Esophagus (tissue), 2 donors: ENCODE results near the gene EFCAB10. TPM values are rescaled to one million over a fixed set of nuclear protein-coding genes. Genes with fewer than 3 reads are reported as not detected.
"Not testable (repeated sequence)": the region's sequence is repeated elsewhere in the genome, so short reads cannot be mapped to it uniquely, and the experiment has no call there.

ENCODE experiments used
- H3K27ac ChIP-seq, 2 donors: one replicate each; pipeline ENCODE4 v1.5.1; 2013; ENCODE audit warnings: low read depth in 2 of 2, mild to moderate bottlenecking in 2 of 2, inconsistent platforms in 1 of 2, low read length in 1 of 2, moderate library complexity in 1 of 2
- H3K27me3 ChIP-seq, 2 donors: one replicate each; pipeline ENCODE4 v1.6.1; 2013; ENCODE audit warnings: low read length in 2 of 2, control low read depth in 1 of 2, mild to moderate bottlenecking in 1 of 2; ENCODE audit not compliant: insufficient read depth in 2 of 2, control insufficient read depth in 1 of 2
- H3K36me3 ChIP-seq, 2 donors: one replicate each; pipeline ENCODE4 v1.6.1; 2013; ENCODE audit warnings: low read length in 1 of 2; ENCODE audit not compliant: control insufficient read depth in 2 of 2, insufficient read depth in 2 of 2
- H3K4me1 ChIP-seq, 2 donors: one replicate each; pipeline ENCODE4 v1.6.1; 2013; ENCODE audit warnings: low read length in 1 of 2; ENCODE audit not compliant: control insufficient read depth in 2 of 2, insufficient read depth in 2 of 2
- H3K4me3 ChIP-seq, 2 donors: one replicate each; pipeline ENCODE4 v1.5.1; 2013; ENCODE audit warnings: low read length in 2 of 2, mild to moderate bottlenecking in 2 of 2, low read depth in 1 of 2, moderate library complexity in 1 of 2
- H3K9me3 ChIP-seq, 2 donors: one replicate each; pipeline ENCODE4 v1.6.1; 2013; ENCODE audit warnings: mild to moderate bottlenecking in 2 of 2, low read depth in 1 of 2, low read length in 1 of 2, moderate library complexity in 1 of 2; ENCODE audit not compliant: control insufficient read depth in 2 of 2, insufficient read depth in 1 of 2
- WGBS, 2 donors: extraction: QIAGEN DNeasy Blood & Tissue Kit; methylation state at CpG; one replicate each; pipeline ENCODE4 v1.1.7; 2013; 5-methylcytosine and 5-hydroxymethylcytosine counted together
- polyA plus RNA-seq, 2 donors: library from polyadenylated mRNA; stranded (reverse); fragments of 200-250 nt; gene quantifications; one replicate each; pipeline ENCODE4 v1.2.3, GENCODE V29; 2013
- donor health status: healthy with polysubstance abuse.
- donor health status: Bipolar disorder and iron deficiency.

EFCAB10 gene
- polyA plus RNA-seq, 2 donors, result 0.02 TPM; not detected in 1

GRCh38 chr7:105521717-105522463 lies 59.4 kb downstream of the EFCAB10 start, which contains the start of gene PUS7:
Gene PUS7, minus strand, starts transcription at chr7:105522271. Its CDS starts 13,759 bp downstream, at chr7:105508512.
- H3K27me3 ChIP-seq, result no peaks in the 10 kb centered on the region
- peak within 1 kb of the TSS; percentile 89 to 97 for H3K27ac ChIP-seq
- no peaks in the 10 kb centered on the region for H3K36me3 ChIP-seq
- H3K9me3 ChIP-seq, result no peaks in the 10 kb centered on the region
- H3K4me1 ChIP-seq, result peaks cover 0 to 2% of the 10 kb centered on the region in 2 donors
- H3K4me3 ChIP-seq, result peak within 1 kb of the TSS; percentile 80 to 87
- 0 to 1% methylated on average over 68 to 96 of the region's 96 CpGs for WGBS, 2 donors

GRCh38 chr7:105521027-105521716 lies 60.1 kb downstream of the EFCAB10 start:
- 5 to 15% methylated on average over 23 to 25 of the region's 25 CpGs for WGBS, 2 donors
- Histone ChIP-seq H3K9me3 (no peaks in the 10 kb centered on the region), H3K4me3 (peak overlapping the region; percentile 80 to 87), H3K27me3 (no peaks in the 10 kb centered on the region), H3K36me3 (no peaks in the 10 kb centered on the region), H3K4me1 (peaks cover 0 to 2% of the 10 kb centered on the region in 2 donors), H3K27ac (peak overlapping the region; percentile 87 to 97)

- 92 to 95% methylated on average over 7 of the region's 7 CpGs for WGBS, 2 donors
- H3K9me3 ChIP-seq, H3K4me3 ChIP-seq, H3K36me3 ChIP-seq, H3K27me3 ChIP-seq, H3K27ac ChIP-seq, H3K4me1 ChIP-seq: not testable (repeated sequence)
Measured at GRCh38 chr7:105520620-105521019, 60.7 kb downstream of the EFCAB10 start.

GRCh38 chr7:105519353-105519752 lies 61.9 kb downstream of the EFCAB10 start:
- no peak overlapping the region for H3K4me3 ChIP-seq
- H3K9me3 ChIP-seq, result no peaks in the 10 kb centered on the region
- H3K27ac ChIP-seq, result no peak overlapping the region
- no peaks in the 10 kb centered on the region for H3K36me3 ChIP-seq
- no peaks in the 10 kb centered on the region for H3K27me3 ChIP-seq
- 90 to 93% methylated on average over 6 of the region's 6 CpGs for WGBS, 2 donors
- peaks cover 0 to 2% of the 10 kb centered on the region in 2 donors for H3K4me1 ChIP-seq

- not testable (repeated sequence) for H3K9me3 ChIP-seq, H3K36me3 ChIP-seq, H3K27ac ChIP-seq, H3K4me1 ChIP-seq, H3K4me3 ChIP-seq, H3K27me3 ChIP-seq
- WGBS, 2 donors, result 95 to 96% methylated on average over 7 of the region's 7 CpGs
Measured at GRCh38 chr7:105515610-105516009, 65.7 kb downstream of the EFCAB10 start.

Other genes with a start within 250 kb of the EFCAB10 start
- gene SRPK2, start 192.6 kb downstream of the EFCAB10 start, polyA plus RNA-seq, result 10 to 100 TPM in 1 of 2 donors, 1 to 10 TPM in 1; 8.9 to 11.6 TPM
- 1 to 10 TPM; 5.4 to 7.5 TPM for gene PUS7, start 59.2 kb downstream of the EFCAB10 start, polyA plus RNA-seq
- 10 to 100 TPM; 12.1 to 15.5 TPM for gene RINT1, start 49.3 kb downstream of the EFCAB10 start, polyA plus RNA-seq